Stimulated activated CD8-positive, alpha-beta memory T cell treated with anti-CD3 and anti-CD28 coated beads, Interleukin-4, amount 100 ng/mL, for 24 hours (primary cell): ENCODE results near the gene BRD9.
"Not testable (repeated sequence)": the region's sequence is repeated elsewhere in the genome, so short reads cannot be mapped to it uniquely, and the experiment has no call there.

Experiments used
- DNase-seq: peaks from one replicate; pipeline ENCODE4 v3.0.0-alpha.2; 2020; ENCODE audit warnings: low read depth

The BRD9 gene

DNA sequence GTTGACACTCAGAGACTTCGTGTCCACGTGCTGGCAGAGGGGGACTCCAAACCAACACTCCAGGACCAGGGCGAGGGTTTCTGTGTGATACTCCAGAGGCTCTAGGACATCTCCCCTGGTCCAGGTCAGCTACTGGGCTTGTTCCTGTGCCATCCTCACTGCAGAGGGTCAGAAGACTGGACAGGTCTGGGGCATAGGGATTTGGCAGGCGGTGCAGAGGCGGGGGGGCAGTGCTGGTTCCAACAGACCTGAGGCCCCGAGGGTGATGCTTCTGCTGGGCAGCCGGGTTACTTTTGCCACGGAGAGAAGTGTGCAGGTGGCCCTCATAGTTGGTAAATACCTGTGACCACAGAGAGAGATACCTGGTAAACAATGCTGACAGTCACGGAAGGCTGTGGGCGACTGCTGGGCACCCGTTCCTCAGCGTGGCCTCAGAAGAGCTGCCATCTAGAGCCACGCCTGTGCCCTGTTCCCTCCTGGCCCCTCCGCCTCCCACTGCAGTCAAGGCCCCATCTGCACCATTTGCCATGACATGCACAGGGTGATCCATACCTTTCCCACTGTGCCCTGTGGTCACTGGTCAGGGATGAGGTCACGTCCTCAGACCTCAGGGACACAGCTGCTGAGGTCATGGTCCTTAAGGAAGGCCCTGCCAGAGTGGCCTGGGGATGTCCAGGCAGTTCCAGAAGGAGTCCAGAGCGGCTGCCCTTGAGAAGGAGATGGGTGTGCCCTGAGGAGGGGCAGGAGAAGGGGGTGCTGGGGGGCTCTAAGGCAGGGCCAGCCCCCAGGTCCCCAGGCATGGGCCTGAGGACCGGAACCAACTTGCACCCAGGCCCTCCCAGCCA, 30.1 kb upstream of the BRD9 start:
- DNase-seq = no peak

DNA sequence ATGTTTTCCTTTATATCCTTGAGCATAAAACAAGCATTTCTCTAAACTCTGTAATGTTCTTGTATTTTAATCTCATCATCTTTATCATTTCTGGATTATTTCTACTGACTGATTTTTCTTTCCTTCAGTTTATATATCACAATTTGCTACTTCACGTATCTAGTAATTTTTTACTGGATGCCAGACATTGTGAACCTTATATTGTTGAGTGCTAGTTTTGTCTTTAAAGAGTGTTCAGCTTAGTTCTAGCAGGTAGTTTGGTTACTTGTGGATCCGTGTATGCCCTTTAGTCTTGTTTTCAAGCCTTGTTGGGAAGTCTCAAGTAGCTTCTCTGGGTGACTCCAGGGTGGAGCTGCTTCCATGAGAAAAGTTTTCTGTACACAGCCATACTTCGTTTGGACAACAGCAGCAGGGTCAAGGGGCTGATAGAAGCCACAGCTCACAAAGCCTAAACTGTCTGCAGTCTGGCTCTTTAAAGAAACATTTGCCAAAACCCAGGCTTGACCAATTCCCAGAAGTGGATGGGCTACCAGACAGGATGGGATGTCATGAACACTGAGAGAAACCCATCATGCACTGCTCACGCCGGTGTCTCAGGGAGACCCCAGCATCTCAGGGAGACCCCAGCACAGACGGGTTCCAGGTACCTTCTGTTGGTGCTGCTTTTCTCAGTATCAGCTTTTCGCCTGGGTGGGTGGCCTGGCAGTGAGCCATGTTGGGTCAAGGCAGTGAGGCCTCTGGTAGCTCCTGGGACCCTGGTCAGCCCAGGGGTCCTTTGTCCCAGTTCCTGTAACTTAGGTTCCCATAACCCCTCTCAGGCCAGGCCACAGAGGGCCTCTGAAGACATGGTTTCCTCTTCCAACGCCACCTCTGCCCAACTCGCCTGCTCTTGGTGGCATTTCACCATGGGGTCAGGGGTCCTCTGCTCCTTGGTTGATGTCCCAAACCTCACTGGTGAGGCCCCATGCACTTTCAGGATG, 29.1 kb upstream of the BRD9 start:
- DNase-seq = no peak

DNA sequence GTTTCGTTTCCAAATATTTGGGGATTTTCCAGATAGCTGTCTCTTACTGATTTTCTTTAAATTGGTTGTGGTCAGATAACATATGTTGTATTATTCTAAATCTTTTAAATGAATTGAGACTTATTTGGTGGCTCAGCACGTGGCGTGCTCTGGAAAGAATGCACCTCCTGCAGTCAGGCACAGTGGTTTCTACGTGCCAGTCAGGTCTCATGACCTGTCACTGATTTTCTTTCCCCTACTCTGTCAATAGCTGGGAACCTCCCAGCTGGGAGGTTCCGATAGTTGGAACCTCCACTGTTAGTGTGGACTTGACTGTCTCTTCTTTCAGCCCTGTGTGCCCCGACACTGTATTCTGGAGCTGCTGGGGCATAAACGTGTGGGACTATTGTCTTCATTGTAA, 27.7 kb upstream of the BRD9 start:
- DNase-seq = no peak

DNA sequence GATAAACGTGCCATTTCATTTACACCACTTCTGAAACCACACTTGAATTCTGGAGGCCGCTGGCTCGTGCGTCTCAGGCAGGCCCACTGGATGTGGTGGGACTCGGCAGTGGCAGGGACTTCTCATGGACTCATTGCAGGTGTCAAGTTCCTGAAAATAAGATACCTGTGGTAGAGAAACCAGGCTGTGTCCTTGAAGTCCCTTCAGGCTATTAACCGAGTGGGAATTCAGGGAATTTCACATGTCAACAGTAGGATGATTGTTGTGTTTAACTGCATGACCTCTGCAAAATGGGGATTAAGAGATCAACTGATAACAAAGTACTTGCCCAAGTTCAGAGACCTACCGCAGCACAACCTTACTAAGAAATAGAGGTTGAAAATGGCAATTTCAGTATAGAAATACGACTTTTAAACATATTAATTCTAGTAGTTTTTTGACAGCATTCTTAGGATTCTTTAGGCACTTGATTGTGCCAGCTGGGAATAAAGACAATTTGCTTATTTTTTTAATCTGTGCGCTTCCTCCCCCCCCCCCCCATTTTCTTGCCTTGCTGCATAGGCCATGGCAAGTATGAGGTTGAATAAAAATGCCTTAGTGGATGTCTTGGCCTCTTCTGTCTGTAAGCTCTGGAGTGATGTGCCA, 26.9 kb upstream of the BRD9 start:
- no peak for DNase-seq

DNA sequence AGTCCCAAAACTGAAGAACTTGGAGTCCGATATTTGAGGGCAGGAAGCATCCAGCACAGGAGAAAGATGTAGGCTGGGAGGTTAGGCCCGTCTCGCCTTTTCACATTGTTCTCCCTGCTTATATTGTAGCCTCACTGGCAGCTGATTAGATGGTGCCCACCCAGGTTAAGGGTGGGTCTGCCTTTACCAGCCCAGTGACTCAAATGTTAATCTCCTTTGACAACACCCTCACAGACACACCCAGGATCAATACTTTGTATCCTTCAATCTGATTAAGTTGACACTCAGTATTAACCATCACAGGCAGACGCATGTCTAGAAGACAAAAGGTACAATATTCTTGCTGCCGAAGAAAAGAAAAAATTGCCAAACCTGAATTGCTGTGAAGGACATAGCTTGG, 26.1 kb upstream of the BRD9 start:
- not testable (repeated sequence) for DNase-seq

DNA sequence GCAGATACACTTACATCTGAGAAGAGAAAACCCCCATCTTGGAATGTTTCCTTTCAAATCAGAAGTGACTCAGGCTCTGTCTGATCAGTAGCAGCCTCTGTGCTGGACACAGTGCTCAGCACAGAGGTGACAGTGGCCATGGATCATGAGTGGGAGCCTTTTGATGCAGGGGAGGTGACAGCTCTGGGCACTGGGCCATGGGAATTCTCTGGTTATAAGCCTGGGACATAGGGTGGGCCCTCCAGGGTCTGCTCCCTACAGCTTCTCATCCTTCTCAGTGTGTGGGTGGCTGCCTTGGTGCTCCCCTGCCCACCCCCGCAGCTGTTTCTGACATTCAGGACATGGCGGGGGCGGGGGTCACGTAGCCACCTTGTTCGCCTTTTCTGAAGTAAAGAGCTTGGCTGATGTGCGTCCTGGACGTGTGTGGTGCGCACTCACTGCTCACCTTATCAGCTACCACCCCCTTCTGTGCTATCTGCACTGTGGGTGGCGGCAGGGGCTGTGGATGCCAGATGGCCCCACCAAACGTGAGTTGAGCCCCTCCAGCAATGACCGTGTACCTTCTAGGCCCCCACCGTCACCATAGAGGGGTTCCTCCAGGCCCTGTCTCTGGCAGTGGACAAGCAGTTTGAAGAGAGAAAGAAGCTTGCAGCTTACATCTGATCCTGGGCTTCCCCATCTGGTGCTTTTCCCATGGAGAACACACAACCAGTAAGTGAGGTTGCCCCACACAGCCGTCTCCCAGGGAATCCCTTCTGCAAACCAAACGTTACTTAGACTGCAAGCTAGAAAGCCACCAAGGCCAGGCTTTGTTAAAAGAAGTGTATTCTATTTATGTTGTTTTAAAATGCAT, 24.1 kb upstream of the BRD9 start:
- no peak for DNase-seq

DNA sequence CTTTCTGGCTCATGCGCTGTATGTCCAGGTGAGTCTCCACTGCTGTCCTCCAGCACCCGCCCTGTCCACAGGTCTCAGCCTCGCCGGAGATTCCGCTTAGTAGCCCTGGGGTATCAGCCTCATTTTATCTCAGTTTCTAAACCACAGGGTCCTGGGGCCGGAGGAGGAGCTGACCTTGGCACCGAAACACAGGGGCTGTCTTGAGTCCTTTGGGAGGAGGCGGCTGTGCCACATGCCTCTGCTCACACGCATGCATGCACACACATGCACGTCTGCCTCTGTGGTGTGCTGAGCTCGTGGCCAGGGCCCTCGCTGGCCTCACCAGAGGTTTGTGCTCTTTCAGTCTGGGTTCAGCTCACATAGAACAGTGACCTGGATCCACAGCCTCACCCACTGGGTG, 23.3 kb upstream of the BRD9 start:
- no peak for DNase-seq

DNA sequence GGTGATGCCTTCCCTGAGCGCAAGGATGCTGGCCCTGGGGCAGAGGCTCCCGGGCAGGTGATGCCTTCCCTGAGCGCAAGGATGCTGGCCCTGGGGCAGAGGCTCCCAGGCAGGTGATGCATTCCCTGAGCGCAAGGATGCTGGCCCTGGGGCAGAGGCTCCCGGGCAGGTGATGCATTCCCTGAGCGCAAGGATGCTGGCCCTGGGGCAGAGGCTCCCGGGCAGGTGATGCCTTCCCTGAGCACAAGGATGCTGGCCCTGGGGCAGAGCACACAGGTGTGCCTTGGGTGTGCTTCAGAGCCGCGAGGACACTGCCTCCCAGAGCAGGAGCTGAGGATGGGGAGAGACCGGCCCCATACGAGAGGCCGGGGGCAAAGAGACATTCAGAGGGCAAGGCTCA, 22.7 kb upstream of the BRD9 start:
- DNase-seq = not testable (repeated sequence)

DNA sequence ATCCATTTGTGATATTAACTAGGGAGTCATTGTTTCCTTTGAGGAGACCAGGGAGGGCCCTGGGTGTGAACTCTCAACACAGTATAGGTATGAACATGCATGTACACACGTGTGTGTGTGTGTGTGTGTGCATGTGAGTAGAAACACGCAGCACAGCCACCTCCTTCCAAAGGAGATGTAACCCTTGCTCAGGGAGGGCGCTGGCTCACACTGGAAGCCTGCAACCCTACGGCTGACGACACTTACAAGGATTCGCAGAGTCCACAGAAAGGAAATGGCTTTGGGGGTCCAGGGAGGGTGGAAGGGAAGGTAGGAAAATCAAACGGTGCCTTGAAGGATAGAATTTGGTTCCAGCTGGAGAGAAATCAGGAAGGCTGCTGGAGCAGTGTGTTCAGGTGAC, 22.0 kb upstream of the BRD9 start:
- no peak for DNase-seq

DNA sequence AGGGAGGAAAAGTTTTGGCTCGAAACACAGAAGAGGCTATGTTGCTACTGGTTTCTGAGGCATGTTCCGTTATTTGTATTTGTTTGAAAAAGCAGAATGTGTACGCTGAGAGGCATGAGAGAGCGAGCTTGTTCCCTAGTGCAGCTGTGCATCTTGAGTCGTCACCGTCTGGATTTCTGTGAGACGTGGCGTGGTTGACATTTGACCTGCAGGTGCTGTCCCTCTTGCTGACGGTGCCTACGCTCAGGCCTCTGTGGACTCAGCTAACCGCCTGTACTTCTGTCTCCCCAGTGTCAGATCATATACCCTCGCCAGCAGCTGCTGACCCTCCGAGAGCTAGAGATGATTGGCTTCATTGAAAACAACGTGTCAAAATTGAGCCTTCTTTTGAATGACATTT, 21.6 kb upstream of the BRD9 start:
- DNase-seq = no peak

DNA sequence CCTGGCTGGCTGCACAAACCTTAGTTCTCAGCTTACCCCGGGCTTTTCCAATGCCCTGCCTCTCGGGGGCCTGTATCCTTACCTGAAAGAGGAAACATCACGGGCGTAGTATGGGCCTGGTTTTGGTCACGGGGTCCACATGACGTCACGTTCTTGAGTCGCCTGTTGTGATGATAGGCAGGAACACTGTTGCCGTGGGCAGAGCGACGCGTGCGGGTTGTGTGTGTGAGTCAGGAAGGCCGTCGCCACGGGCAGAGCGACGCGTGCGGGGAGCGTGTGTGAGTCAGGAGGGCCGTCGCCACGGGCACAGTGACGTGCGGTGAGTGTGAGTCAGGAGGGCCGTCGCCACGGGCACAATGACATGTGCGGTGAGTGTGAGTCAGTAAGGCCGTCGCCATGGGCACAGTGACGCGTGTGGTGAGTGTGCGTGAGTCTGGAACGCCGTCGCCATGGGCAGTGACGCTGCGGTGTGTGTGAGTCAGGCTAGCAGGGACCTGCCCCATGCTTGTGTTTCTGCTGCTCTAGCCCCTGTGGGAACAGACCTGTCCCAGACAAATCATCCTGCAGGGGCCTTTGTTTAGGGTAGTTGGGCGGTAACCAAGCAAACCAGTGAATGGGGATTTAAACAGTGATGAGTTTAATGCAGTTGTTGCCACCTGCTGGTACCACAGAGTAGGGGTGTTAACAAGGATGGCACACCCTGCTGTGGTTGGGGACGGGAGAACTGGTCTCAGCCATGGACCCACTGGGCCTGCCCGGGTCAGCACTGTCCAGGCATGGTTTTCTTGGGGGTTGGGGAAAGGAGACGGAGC, 19.9 kb upstream of the BRD9 start:
- peak; percentile 58 for DNase-seq

DNA sequence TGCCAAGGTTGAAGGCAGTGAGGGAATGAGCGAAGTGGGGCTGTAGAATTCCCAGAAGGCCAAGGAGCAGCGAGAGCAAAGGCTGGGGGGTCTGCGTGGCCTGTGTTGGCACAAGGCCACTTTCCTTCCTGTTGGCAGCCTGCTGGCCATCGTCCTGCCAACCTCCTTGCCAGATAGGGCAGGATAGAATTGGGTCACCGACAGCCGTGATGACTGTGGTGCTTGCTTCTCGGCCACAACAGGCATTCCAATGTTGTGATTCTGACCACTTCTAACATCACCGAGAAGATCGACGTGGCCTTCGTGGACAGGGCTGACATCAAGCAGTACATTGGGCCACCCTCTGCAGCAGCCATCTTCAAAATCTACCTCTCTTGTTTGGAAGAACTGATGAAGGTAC, 19.0 kb upstream of the BRD9 start:
- DNase-seq = no peak

DNA sequence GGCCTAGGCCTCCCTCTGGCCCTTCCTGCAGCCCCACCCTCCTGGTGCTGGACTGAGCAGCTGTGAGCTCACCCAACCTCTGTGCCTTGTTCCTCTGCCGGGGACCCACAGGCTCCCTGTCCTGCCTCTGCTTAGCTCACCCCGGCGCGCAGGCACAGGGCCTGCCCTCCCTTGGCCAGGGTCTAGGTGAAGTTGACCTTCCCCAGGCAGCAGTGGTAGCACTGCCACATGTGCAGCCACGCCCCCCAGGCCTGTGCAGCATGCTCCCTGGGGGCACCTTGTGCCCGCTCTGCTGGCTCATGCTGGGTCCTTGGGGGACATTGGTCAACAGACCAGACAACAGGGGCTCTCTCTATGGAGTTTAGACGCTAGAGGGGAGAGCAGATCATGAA, 18.2 kb upstream of the BRD9 start:
- DNase-seq = no peak

DNA sequence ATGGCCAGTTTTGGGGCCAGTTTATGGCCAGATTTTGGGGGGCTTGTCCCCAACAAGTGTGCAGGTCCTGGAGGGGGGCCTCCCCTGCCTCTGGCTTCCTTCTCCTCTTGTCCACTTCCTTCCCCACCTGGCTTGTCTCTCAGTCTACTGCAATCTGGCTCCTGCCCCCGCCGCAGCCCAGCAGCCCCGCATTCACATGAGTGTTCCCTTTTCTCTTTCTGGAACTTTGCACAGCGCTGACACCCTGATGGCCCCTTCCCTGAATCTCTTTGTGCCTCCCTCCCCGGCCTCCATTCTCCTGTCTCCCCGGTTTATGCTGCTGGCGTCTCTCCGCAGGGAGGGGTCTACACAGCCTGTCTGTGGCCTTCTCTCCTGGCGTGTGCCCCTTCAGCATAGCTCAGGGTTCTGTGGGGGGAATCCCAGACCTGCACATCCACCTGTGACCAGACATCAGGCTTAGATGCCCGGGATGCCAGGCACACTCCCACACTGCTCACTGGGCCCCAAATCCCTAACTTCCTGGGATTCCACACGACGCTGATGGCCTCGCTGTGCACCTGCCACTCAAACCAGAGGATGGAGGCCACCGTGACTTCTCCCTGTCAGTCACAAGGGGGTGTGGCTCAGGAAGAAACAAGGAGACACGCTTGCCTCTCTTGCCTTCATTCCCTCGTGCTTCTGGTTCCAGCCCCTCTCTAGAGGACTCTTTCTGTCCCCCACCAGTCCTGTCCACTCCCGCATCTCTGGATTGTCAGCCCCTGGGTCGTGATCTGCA, 17.6 kb upstream of the BRD9 start:
- DNase-seq = no peak

DNA sequence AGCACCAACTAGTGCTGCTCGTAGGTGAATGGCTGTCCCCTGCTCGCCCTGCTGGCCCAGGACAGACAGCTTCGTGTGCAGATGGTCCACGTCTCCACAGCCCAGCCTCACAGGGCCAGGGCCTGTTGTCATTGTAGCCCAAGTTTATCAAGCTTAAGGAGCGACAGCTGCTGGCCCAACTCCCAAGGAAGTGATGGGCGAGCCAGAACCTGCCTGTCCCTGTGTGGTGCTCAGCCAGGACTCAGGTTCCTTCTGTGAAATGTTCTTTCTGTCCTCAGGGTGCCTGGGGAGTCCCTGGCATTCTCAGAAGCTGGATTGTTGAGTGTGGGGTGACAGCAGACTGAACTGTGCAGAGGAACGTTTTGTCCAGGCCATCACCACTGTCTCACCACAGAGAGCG, 16.5 kb upstream of the BRD9 start:
- DNase-seq = no peak

DNA sequence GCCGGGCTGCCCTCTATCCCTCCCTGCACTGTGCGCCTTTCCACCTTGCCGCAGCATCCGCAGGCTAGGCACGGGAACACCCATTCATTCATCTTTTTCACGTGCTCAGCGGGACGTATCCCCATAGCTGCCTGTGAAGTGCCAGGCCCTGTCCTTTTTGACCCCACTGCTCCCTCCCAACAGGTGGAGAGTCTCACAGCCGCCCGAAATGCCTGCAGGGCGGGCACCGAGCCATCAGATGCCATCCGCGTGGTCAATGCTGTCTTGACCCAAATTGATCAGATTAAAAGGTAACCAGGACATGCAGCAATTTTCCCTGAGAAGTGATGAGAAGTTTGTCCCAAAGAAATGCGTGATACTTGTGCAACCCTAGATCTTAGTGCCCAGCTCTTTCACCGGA, 15.6 kb upstream of the BRD9 start:
- DNase-seq = no peak

DNA sequence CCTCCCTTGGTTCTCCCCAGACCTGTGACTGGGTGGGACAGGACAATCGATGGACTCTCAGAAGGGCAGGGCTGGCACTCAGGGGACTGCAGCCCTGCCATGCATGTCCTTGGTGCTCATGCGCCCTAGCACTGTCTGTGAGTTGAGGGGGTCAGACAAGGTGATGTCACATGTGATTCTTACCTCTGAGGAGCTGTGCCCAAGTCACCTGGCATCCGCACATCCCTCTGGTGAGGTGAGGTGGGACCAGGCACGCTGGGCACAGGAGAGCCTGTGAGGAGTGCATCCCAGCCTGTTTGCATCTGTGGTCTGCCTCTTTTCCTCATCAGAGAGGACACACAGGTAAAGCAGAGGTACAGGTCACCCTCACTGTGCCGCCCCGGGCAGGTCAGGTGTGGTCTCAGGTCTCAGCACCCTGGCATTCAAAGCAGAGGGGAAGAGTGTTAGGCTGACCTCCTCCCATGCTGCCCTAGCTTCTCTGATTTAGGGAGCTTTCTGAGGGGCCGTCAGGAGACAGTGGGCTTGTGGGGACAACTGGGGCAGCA, 14.8 kb upstream of the BRD9 start:
- no peak for DNase-seq

DNA sequence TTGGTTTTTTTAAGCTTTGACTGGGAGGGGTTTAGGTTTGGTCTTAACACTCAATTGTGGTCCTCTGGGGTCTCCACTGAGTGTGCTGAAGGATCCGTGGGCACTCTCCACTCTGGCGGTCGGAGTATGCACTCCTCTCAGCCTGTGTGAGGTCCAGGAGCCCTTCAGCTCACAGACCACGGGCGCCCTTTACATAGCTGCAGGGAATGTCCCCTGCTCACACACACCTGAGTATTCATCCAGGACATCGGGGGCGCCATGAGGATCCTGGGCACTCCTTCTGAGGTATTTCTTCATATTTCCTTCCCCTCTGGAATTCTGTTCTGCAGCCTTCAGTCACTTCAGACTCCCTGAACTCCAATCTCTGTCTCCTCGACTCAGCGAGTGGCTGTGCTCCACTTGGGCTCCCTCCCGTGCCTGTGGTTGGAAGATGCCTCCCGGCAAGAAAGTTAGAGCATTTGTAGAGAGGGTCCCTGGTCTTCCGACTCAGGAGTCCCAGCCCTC, 12.6 kb upstream of the BRD9 start:
- no peak for DNase-seq

DNA sequence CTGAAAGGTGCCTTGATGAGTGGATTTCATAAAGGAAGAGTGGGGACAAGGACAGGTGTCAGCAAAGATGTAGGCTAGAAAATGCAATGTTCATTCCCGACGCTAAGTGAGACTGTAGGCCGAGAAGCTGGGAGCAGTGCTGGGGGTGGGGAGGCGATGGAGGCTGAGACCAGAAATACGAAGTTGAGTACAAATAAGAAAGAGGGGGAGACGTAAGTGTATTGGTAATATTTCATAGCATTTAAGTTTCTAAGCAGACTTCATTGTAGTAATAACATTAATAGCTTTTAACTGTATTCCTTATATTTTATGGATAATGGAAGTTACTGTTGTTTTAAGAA, 11.1 kb upstream of the BRD9 start:
- DNase-seq = no peak
